Calu3 (cell line): ENCODE results near the gene MED1. TPM values are rescaled to one million over a fixed set of nuclear protein-coding genes. Genes with fewer than 3 reads are reported as not detected.
A peak's percentile ranks its signal among the peaks of the same experiment; 100 is the strongest.
"Not testable (repeated sequence)": the region's sequence is repeated elsewhere in the genome, so short reads cannot be mapped to it uniquely, and the experiment has no call there.

ENCODE experiments used
- BruUV-seq: library from RNA; stranded (reverse); fragments of 400-500 nt; replicated peaks from 2 replicates; lab custom pipeline; 2021; lab: Mats Ljungman, UMichigan
- CTCF ChIA-PET: fragments of 300-600 bp; sonication (Branson Sonifier 250); formaldehyde crosslinking; loops from one replicate; lab custom pipeline; 2022; ENCODE audit warnings: antibody characterized with exemption; lab: Charles Lee
- DNase-seq: peaks from one replicate; pipeline ENCODE4 v3.0.0; 2022
- H3K27ac Mint-ChIP-seq: one replicate; pipeline ENCODE4 v1.8.0; 2022; ENCODE audit warnings: mixed read lengths; ENCODE audit not compliant: unreplicated experiment
- H3K27me3 Mint-ChIP-seq: one replicate; pipeline ENCODE4 v1.8.0; 2022; ENCODE audit warnings: mixed read lengths; ENCODE audit not compliant: unreplicated experiment
- H3K36me3 Mint-ChIP-seq: one replicate; pipeline ENCODE4 v1.8.0; 2022; ENCODE audit warnings: mild to moderate bottlenecking, moderate library complexity, mixed read lengths; ENCODE audit not compliant: insufficient read depth, unreplicated experiment
- H3K4me1 Mint-ChIP-seq: one replicate; pipeline ENCODE4 v1.8.0; 2022; ENCODE audit warnings: mild to moderate bottlenecking, low read depth, mixed read lengths; ENCODE audit not compliant: unreplicated experiment
- H3K4me3 Mint-ChIP-seq: one replicate; pipeline ENCODE4 v1.8.0; 2022; ENCODE audit warnings: mild to moderate bottlenecking, low read depth, moderate library complexity, mixed read lengths; ENCODE audit not compliant: unreplicated experiment
- H3K9me3 Mint-ChIP-seq: one replicate; pipeline ENCODE4 v1.8.0; 2022; ENCODE audit warnings: low read depth, mixed read lengths; ENCODE audit not compliant: unreplicated experiment
- intact Hi-C: fragments of 100-400 bp; cut with micrococcal nuclease; formaldehyde crosslinking; loops from one replicate; pipeline ENCODE4 v1.10.0; 2022; ENCODE audit not compliant: unreplicated experiment
- total RNA-seq: library from RNA; stranded (reverse); gene quantifications from 2 replicates; pipeline ENCODE4 v1.2.3, GENCODE V29; 2022
- TF ChIP-seq, protein P1 (sequence below): fragments of 200-600 bp; IDR thresholded peaks from one replicate; pipeline ENCODE4 v1.8.0; 2022; ENCODE audit warnings: antibody characterized with exemption; ENCODE audit not compliant: unreplicated experiment

MED1 gene
- total RNA-seq, 1 experiment from 2014 or later: 227 TPM

DNA sequence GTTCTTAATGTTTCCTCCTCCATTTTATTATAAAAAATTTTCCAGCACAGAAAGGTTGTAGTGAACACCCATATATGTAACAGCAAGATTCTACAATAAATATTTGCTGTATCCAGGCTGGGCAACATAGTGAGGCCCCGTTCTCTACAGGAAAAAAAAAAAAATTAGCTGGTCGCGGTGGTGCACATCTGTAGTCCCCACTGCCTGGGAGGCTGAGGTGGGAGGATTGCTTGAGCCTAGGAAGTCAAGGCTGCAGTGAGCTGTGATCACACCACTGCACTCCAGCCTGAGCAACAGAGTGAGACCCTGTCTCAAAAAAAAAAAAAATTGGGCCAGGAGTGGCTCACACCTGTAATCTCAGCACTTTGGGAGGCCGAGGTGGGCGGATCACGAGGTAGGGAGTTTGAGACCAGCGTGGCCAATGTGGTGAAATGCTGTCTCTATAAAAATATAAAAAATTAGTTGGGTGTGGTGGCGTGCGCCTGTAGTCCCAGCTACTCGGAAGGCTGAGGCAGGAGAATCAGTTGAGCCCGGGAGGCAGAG is 13.6 kb upstream of the MED1 start:
- Mint-ChIP-seq H3K4me3 (peak overlapping the region; percentile 79), H3K27ac (peak overlapping the region; percentile 92), H3K36me3 (peaks cover 100% of the 10 kb centered on the region), H3K4me1 (peaks cover 27% of the 10 kb centered on the region)
- BruUV-seq, H3K27me3 Mint-ChIP-seq, H3K9me3 Mint-ChIP-seq, DNase-seq: not testable (repeated sequence)
- intact Hi-C loops: loop anchor here (10.0 kb wide), 1 partner anchor 220 kb away; the partner anchor contains the start of gene PGAP3
- CTCF ChIA-PET: interaction anchor here (0.6 to 6.2 kb wide), 19 partner anchors 11 to 1894 kb away, joined by 3 to 149 read pairs (median 4); partner anchors contain the start of gene MED1

DNA sequence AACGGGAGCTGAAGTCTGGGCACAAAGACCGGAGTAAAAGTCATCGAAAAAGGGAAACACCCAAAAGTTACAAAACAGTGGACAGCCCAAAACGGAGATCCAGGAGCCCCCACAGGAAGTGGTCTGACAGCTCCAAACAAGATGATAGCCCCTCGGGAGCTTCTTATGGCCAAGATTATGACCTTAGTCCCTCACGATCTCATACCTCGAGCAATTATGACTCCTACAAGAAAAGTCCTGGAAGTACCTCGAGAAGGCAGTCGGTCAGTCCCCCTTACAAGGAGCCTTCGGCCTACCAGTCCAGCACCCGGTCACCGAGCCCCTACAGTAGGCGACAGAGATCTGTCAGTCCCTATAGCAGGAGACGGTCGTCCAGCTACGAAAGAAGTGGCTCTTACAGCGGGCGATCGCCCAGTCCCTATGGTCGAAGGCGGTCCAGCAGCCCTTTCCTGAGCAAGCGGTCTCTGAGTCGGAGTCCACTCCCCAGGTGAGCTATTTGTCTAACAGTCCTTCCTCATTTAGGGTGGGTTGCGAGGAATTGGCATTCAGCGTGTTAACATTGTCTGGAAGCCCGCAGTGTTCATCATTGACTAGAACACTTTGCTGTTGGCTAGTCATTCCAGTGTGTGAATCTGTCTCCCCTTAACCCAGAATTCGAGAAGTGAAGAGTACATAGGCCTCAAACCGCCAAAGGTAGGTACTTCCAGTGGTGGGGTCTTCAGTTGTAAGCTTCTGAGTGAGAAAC is 11.7 kb upstream of the MED1 start:
- intact Hi-C loops: loop anchor here (10.0 kb wide), 1 partner anchor 222 kb away; the partner anchor contains the start of gene PGAP3
- CTCF ChIA-PET: interaction anchor here (0.6 to 6.2 kb wide), 13 partner anchors 12 to 256 kb away, joined by 3 to 149 read pairs (median 9); partner anchors contain the start of genes FBXL20 and MED1

DNA sequence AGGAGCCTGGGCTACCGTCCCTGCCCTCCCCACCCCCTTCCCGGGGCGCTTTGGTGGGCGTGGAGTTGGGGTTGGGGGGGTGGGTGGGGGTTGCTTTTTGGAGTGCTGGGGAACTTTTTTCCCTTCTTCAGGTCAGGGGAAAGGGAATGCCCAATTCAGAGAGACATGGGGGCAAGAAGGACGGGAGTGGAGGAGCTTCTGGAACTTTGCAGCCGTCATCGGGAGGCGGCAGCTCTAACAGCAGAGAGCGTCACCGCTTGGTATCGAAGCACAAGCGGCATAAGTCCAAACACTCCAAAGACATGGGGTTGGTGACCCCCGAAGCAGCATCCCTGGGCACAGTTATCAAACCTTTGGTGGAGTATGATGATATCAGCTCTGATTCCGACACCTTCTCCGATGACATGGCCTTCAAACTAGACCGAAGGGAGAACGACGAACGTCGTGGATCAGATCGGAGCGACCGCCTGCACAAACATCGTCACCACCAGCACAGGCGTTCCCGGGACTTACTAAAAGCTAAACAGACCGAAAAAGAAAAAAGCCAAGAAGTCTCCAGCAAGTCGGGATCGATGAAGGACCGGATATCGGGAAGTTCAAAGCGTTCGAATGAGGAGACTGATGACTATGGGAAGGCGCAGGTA is 11.0 kb upstream of the MED1 start:
- CTCF ChIA-PET: interaction anchor here (0.6 to 6.2 kb wide), 30 partner anchors 10 to 1847 kb away, joined by 3 to 149 read pairs (median 5); partner anchors contain the start of genes FBXL20, MED1 and PNMT
- Mint-ChIP-seq H3K27me3 (no peaks in the 10 kb centered on the region), H3K27ac (peak overlapping the region; percentile 92), H3K36me3 (peaks cover 74% of the 10 kb centered on the region), H3K4me1 (peaks cover 20% of the 10 kb centered on the region), H3K9me3 (no peaks in the 10 kb centered on the region), H3K4me3 (peak overlapping the region; percentile 79)
- peak; percentile 65 for DNase-seq
- TF ChIP-seq, protein P1, sequence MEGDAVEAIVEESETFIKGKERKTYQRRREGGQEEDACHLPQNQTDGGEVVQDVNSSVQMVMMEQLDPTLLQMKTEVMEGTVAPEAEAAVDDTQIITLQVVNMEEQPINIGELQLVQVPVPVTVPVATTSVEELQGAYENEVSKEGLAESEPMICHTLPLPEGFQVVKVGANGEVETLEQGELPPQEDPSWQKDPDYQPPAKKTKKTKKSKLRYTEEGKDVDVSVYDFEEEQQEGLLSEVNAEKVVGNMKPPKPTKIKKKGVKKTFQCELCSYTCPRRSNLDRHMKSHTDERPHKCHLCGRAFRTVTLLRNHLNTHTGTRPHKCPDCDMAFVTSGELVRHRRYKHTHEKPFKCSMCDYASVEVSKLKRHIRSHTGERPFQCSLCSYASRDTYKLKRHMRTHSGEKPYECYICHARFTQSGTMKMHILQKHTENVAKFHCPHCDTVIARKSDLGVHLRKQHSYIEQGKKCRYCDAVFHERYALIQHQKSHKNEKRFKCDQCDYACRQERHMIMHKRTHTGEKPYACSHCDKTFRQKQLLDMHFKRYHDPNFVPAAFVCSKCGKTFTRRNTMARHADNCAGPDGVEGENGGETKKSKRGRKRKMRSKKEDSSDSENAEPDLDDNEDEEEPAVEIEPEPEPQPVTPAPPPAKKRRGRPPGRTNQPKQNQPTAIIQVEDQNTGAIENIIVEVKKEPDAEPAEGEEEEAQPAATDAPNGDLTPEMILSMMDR: peak; percentile 13
- no TSS peak for BruUV-seq
- intact Hi-C loops: loop anchor here (1.0 to 10.0 kb wide), 2 partner anchors 11 to 223 kb away; partner anchors contain the start of genes MED1 and PGAP3

More for the DNA sequence above, 11.7 kb upstream of the MED1 start:
- Mint-ChIP-seq H3K36me3 (peaks cover 81% of the 10 kb centered on the region), H3K27ac (peak overlapping the region; percentile 92), H3K9me3 (no peaks in the 10 kb centered on the region), H3K4me3 (peak overlapping the region; percentile 79), H3K27me3 (no peaks in the 10 kb centered on the region), H3K4me1 (peaks cover 27% of the 10 kb centered on the region)
- peak; percentile 59 for DNase-seq
- TSS peak; percentile 48 for BruUV-seq
- TF ChIP-seq, protein P1: peak; percentile 6

DNA sequence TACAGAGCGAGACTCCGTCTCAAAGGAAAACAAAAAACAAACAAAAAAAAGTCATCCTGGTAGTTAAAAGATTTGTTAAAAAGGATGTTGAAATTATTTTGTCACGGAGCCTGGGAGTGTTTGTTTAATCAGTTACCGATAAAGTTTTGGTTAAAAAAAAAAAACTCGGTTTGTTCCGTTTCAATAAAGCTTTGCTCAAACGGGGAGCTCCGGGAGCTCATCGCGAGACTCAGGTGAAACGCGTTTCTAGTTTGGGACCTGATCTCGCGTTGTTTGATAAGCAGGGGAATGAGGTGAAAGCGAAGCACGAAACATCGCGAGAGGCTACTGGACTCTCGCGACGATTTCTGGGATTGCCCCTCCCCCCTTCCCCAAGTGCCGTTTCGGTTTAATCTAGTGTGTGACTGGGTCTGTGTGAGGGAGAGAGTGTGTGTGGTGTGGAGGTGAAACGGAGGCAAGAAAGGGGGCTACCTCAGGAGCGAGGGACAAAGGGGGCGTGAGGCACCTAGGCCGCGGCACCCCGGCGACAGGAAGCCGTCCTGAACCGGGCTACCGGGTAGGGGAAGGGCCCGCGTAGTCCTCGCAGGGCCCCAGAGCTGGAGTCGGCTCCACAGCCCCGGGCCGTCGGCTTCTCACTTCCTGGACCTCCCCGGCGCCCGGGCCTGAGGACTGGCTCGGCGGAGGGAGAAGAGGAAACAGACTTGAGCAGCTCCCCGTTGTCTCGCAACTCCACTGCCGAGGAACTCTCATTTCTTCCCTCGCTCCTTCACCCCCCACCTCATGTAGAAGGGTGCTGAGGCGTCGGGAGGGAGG is 10.3 kb upstream of the MED1 start, which contains the start of gene CDK12:
Gene CDK12 (plus strand): TSS at position 374 of the 813 bp plus-strand sequence. CDS start 586 bp downstream, outside the sequence.
- Mint-ChIP-seq H3K36me3 (peaks cover 66% of the 10 kb centered on the region), H3K27me3 (no peaks in the 10 kb centered on the region), H3K27ac (peak within 1 kb of the TSS; percentile 92), H3K9me3 (no peaks in the 10 kb centered on the region), H3K4me3 (peak within 1 kb of the TSS; percentile 79), H3K4me1 (peaks cover 20% of the 10 kb centered on the region)
- DNase-seq: peak; percentile 100
- CTCF ChIA-PET: interaction anchor here (0.5 to 6.2 kb wide), 48 partner anchors 10 to 1847 kb away, joined by 3 to 149 read pairs (median 4); partner anchors contain the start of genes ERBB2, FBXL20, MED1 and PNMT
- TF ChIP-seq, protein P1: no peak
- TSS peak; percentile 98 for BruUV-seq
- intact Hi-C loops: loop anchor here (1.0 to 10.0 kb wide), 2 partner anchors 10 to 223 kb away; partner anchors contain the start of genes MED1 and PGAP3
